ACHN (cell line): ENCODE results near the gene ABHD6.
A peak's percentile ranks its signal among the peaks of the same experiment; 100 is the strongest.
"Not testable (repeated sequence)": the region's sequence is repeated elsewhere in the genome, so short reads cannot be mapped to it uniquely, and the experiment has no call there.

Source experiments
- DNase-seq: peaks from one replicate; pipeline ENCODE4 v3.0.0-alpha.2; 2015
- in situ Hi-C: cut with HindIII; loops from 2 replicates; pipeline ENCODE4 v1.10.0; 2017; ENCODE audit warnings: low sequenced_read_pairs, low pct_ligation_motif_present, low pct_unique_long_range_greater_than_20kb

The ABHD6 gene, protein sequence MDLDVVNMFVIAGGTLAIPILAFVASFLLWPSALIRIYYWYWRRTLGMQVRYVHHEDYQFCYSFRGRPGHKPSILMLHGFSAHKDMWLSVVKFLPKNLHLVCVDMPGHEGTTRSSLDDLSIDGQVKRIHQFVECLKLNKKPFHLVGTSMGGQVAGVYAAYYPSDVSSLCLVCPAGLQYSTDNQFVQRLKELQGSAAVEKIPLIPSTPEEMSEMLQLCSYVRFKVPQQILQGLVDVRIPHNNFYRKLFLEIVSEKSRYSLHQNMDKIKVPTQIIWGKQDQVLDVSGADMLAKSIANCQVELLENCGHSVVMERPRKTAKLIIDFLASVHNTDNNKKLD

DNA sequence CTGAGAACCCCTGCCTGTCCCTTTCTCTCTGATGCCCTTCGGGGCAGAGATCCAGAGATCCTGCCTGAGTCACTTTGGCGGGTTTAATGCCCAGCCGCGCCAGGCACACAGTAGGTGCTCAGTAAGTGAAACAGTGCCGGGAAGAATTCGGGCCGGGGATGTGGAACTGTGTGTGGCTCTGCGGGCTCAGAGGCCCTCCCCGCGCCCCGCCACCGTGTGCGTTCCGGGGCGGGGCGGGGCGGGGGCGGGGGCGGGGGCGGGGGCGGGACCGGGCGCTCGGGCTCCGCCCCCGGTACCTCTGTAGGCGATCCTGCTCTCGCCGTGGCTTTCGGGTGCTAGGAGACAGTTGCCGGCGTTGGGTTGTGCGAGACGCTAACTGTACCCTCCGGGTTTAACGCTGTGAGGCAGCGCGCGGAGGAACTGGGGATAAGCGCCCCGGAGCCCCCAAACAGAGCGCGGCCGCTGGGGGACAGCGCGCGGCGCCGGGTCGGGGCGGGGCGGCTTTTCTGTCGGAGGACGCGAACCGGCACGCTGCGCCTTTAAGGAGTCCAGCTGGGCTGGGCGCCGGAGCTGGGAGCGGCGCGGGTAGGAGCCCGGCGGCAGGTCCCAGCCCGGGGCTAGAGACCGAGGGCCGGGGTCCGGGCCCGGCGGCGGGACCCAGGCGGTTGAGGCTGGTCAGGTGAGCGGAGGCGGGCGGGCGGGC is at the start of gene ABHD6:
ABHD6 (plus strand) TSS at position 555 of the 703 bp plus-strand sequence. CDS start 18,795 bp downstream, outside the sequence.
- peak; percentile 67 for DNase-seq
- in situ Hi-C loops = no loop called here

- in situ Hi-C loops = no loop called here
- no peak for DNase-seq
Observed at GRCh38 chr3:58188173-58188564, 49.4 kb upstream of the ABHD6 start.

DNA sequence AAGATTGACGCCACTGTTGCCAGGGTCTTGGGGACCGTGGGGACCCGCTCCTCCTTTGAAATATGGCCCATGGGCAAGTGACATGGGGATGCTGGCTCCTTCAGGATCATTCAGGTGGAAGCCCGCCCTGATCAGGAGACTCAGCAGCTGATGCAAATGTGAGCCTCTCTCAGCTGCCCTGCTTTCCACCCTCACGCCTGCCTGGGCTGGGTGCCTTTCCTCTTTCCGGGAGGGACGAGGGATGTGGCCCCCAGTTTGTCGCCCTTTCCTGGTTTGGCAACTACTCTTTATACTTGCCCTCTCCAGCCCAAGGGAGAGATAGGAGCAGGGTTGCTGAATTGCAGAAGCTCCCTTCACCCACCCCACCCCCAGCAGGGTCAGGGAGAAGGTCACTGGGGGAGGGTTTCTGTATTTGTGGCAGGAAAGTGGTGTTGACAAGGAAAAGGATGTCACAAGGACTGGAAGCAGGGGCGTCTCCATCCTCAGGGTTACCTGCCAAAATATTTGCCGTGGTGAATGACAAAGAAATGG is 48.6 kb upstream of the ABHD6 start:
- in situ Hi-C loops = no loop called here
- DNase-seq = no peak

DNA sequence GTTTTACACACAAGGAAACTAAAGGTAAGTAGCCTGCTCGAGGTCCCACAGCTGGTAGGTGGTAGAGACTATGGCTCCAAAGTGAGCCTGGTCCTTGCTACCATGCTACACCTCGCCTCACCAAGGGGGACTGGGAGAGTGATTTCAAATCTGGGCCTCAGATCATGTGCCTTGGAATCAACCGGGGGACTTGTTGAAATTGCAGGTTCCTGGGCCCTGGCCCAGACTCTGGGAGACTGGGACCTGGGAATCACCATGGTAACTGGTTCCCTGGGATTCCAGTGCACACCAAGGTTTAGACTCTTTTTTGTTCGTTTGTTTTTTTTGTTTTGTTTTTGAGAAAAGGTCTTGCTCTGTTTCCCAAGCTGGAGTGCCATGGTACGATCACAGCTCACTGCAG is 47.9 kb upstream of the ABHD6 start:
- DNase-seq = no peak
- in situ Hi-C loops = no loop called here

DNA sequence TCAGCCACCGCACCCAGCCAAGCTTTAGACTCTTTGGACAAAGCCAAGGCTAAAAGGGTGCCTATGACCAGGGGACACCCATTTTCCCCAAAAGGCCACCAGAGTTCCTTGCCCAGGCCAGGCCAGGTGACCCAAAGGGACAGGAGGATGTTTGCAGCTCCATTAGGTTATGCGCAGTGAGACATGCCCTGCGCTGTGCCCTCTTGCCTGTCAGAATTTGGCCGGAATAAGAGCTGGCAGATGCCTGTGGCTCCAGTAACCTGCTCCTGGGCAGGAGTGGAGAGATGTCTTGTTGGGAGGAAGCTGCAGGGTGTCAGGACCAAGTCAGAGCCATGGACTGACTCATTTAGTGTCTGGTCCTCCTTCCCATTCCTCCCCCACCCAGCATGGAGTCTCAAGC is 47.3 kb upstream of the ABHD6 start:
- DNase-seq = no peak
- in situ Hi-C loops = no loop called here

DNA sequence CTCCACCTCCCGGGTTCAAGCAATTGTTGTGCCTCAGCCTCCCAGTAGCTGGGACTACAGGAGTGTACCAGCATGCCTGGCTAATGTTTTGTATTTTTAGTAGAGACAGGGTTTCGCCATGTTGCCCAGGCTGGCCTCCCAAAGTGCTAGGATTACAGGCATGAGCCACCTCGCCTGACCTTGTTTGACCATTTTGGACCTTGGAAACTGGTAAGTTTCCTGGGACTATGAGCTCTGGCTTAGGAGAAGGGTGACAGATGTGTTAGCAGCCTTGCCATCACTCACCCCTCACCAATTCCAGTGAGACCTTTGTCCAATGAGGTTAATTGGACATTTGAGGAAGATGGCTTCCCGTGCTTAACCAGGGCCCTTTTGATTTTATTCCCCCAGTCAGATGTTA is 46.7 kb upstream of the ABHD6 start:
- in situ Hi-C loops = no loop called here
- no peak for DNase-seq

- in situ Hi-C loops = no loop called here
- DNase-seq = no peak
Observed at GRCh38 chr3:58191361-58191991, 46.1 kb upstream of the ABHD6 start.

- in situ Hi-C loops = no loop called here
- no peak for DNase-seq
Observed at GRCh38 chr3:58192069-58192468, 45.5 kb upstream of the ABHD6 start.

DNA sequence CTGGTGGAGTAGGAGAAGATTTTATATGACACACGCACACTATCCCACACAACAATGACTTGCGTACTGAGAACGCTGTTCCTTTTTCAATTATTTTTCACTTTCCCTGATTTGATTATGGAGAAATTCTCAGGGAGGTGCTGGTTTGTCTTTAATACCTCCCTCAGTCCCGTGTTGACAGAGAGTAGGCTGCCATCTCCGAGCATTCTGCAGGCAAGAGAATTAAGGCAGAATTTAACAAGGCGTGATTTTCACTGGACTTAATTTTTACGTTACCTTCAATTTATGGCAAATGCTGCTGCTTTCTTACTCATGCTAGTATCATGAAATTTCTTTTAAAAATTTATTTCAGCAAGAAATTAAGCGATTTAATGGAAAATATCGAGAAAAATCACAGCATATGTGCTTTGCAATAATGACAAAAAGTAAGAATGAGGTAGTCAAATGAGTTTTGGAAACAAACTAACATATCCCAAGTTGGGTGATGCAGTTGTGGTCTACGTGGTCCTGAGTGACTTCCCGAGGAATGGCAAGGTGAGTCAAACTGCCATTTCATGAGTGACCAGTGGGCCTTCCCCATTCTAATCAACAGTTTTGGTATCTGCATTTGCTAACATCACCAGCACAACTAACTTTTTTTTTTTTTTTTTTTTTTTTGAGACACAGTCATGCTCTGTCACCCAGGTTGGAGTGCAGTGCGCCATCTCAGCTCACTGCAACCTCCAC is 43.7 kb upstream of the ABHD6 start:
- in situ Hi-C loops = no loop called here
- DNase-seq = no peak

GRCh38 chr3:58197588-58197987 is 40.0 kb upstream of the ABHD6 start:
- DNase-seq = no peak
- in situ Hi-C loops = no loop called here

GRCh38 chr3:58198362-58198761 is 39.2 kb upstream of the ABHD6 start:
- in situ Hi-C loops = no loop called here

DNA sequence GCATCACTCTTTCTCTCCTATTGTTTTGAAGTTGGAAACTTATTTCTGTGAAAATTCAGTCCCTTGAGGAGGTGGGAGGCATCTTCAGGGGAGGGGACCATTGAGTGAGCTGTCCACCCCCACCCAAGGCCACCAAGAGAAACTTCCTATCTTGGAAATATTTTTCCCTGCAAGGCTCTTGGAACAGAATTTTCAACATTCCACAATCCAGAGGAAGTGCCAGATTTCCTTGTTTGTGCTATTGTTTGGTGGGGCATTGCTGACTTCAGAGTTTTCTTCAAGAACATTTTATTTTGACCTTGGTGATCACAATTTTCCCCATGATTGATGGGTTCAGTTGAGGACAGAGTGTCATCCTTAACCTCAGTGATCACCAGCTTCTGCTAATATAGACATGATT is 38.8 kb upstream of the ABHD6 start:
- no peak for DNase-seq
- in situ Hi-C loops = no loop called here

More at GRCh38 chr3:58198362-58198761, 39.2 kb upstream of the ABHD6 start:
- no peak for DNase-seq

DNA sequence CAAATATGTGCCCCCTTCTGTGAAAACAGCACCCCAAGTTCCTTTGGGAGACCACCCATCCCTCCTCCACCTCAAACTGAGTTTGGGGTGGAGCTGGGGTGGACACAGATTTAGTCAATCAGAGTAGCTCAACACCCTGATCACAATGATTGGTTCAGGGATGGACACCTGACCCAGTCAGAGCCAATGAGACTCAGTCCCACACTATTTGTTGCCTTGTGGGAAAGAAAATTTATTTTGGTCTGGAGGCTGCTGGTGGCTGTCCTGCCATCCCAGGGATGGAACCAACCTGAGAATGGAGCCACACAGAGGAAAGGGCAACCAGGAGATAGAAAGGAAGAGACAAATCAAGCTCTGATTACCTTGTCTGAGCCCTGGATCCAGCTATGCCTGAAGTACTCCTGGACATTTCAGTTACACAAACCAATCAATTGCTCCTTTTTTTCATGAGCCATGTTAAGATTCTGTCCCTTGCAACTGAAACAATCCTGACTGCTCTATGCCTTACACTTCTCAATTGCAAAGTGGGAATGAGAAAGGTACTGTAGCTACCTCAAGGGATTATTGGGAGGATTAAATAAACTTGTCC is 37.4 kb upstream of the ABHD6 start:
- DNase-seq = no peak
- in situ Hi-C loops = no loop called here

GRCh38 chr3:58200846-58201355 is 36.7 kb upstream of the ABHD6 start:
- in situ Hi-C loops = no loop called here
- no peak for DNase-seq

- DNase-seq, in situ Hi-C loops: not testable (repeated sequence)
Observed at GRCh38 chr3:58201451-58201850, 36.1 kb upstream of the ABHD6 start.

GRCh38 chr3:58202917-58203360 is 34.7 kb upstream of the ABHD6 start:
- in situ Hi-C loops = no loop called here
- DNase-seq = no peak

- no peak for DNase-seq
- in situ Hi-C loops = no loop called here
Observed at GRCh38 chr3:58203541-58203940, 34.1 kb upstream of the ABHD6 start.

- in situ Hi-C loops = no loop called here
- DNase-seq = no peak
Observed at GRCh38 chr3:58204720-58205119, 32.9 kb upstream of the ABHD6 start.
